H9 (cell line): ENCODE measurements around the gene PTPRN2. TPM values are rescaled to one million over a fixed set of nuclear protein-coding genes. Genes with fewer than 3 reads are reported as not detected.
A peak's percentile ranks its signal among the peaks of the same experiment; 100 is the strongest.

Experiments
- DNase-seq: peaks from one replicate; pipeline ENCODE4 v3.0.0-alpha.2; 2017
- H2AFZ ChIP-seq: one replicate; pipeline ENCODE4 v1.6.1; 2013; ENCODE audit warnings: mild to moderate bottlenecking, low read length, control low read depth, moderate library complexity
- H2AK5ac ChIP-seq: 2 replicates; pipeline ENCODE4 v1.6.1; 2013; ENCODE audit warnings: low read length, control low read depth, mixed read lengths; ENCODE audit not compliant: insufficient read length
- H2BK120ac ChIP-seq: one replicate; pipeline ENCODE4 v1.6.1; 2013; ENCODE audit warnings: low read depth, mild to moderate bottlenecking, low read length, control low read depth, inconsistent platforms; ENCODE audit not compliant: poor library complexity, severe bottlenecking
- H2BK12ac ChIP-seq: 2 replicates; pipeline ENCODE4 v1.6.1; 2013; ENCODE audit warnings: low read length, control low read depth, mixed read lengths, low read depth; ENCODE audit not compliant: insufficient read length
- H2BK15ac ChIP-seq: 2 replicates; pipeline ENCODE4 v1.6.1; 2013; ENCODE audit warnings: low read depth, low read length, control low read depth
- H2BK20ac ChIP-seq: one replicate; pipeline ENCODE4 v1.6.1; 2013; ENCODE audit warnings: low read depth, mild to moderate bottlenecking, low read length, control low read depth, inconsistent platforms; ENCODE audit not compliant: poor library complexity, severe bottlenecking
- H2BK5ac ChIP-seq: 2 replicates; pipeline ENCODE4 v1.6.1; 2013; ENCODE audit warnings: low read length, control low read depth, mixed read lengths; ENCODE audit not compliant: insufficient read length
- H3K14ac ChIP-seq: 2 replicates; pipeline ENCODE4 v1.6.1; 2013; ENCODE audit warnings: low read length, control low read depth; ENCODE audit not compliant: insufficient read depth
- H3K18ac ChIP-seq: 2 replicates; pipeline ENCODE4 v1.6.1; 2013; ENCODE audit warnings: low read depth, mild to moderate bottlenecking, mixed read lengths, low read length, control low read depth; ENCODE audit not compliant: insufficient read length
- H3K23ac ChIP-seq: 2 replicates; pipeline ENCODE4 v1.6.1; 2013; ENCODE audit warnings: low read length, control low read depth, mixed read lengths, low read depth; ENCODE audit not compliant: insufficient read length
- H3K23me2 ChIP-seq: 2 replicates; pipeline ENCODE4 v1.6.1; 2013; ENCODE audit warnings: low read depth, mild to moderate bottlenecking, mixed read lengths, low read length, control low read depth; ENCODE audit not compliant: insufficient read length, poor library complexity, severe bottlenecking
- H3K27ac ChIP-seq: 2 replicates; pipeline ENCODE4 v1.5.1; 2013; ENCODE audit warnings: low read length, control low read depth, mixed read lengths, low read depth; ENCODE audit not compliant: insufficient read length
- H3K27me3 ChIP-seq: 2 replicates; pipeline ENCODE4 v1.6.1; 2013; ENCODE audit warnings: low read length, control low read depth, inconsistent platforms; ENCODE audit not compliant: insufficient read depth
- H3K4ac ChIP-seq: 2 replicates; pipeline ENCODE4 v1.6.1; 2013; ENCODE audit warnings: low read depth, mild to moderate bottlenecking, control low read depth, inconsistent platforms, low read length, moderate library complexity
- H3K4me1 ChIP-seq: 2 replicates; pipeline ENCODE4 v1.6.1; 2013; ENCODE audit warnings: low read length, control low read depth, inconsistent platforms; ENCODE audit not compliant: insufficient read depth
- H3K4me2 ChIP-seq: 2 replicates; pipeline ENCODE4 v1.6.1; 2013; ENCODE audit warnings: low read length, control low read depth, mixed read lengths; ENCODE audit not compliant: insufficient read length, insufficient read depth
- H3K56ac ChIP-seq: 2 replicates; pipeline ENCODE4 v1.6.1; 2013; ENCODE audit warnings: low read depth, mild to moderate bottlenecking, mixed read lengths, low read length, control low read depth; ENCODE audit not compliant: insufficient read length
- H3K79me1 ChIP-seq: 2 replicates; pipeline ENCODE4 v1.6.1; 2013; ENCODE audit warnings: low read depth, mild to moderate bottlenecking, moderate library complexity, low read length, control low read depth, inconsistent platforms; ENCODE audit not compliant: insufficient read depth, poor library complexity, severe bottlenecking
- H3K79me2 ChIP-seq: 2 replicates; pipeline ENCODE4 v1.6.1; 2013; ENCODE audit warnings: low read length, control low read depth, inconsistent platforms; ENCODE audit not compliant: insufficient read depth
- H3K9ac ChIP-seq: 2 replicates; pipeline ENCODE4 v1.6.1; 2013; ENCODE audit warnings: low read length, control low read depth, mixed read lengths; ENCODE audit not compliant: insufficient read length; ENCODE audit errors: extremely low read depth
- H3K9me3 ChIP-seq: one replicate; pipeline ENCODE4 v1.6.1; 2013; ENCODE audit warnings: low read depth, low read length, inconsistent platforms; ENCODE audit not compliant: control insufficient read depth
- H3T11ph ChIP-seq: one replicate; pipeline ENCODE4 v1.6.1; 2013; ENCODE audit warnings: mild to moderate bottlenecking, low read length, control low read depth, inconsistent platforms
- H4K20me1 ChIP-seq: one replicate; pipeline ENCODE4 v1.6.1; 2013; ENCODE audit not compliant: control insufficient read depth, insufficient read length, insufficient read depth
- H4K5ac ChIP-seq: 2 replicates; pipeline ENCODE4 v1.6.1; 2013; ENCODE audit warnings: low read depth, mild to moderate bottlenecking, mixed read lengths, low read length, control low read depth; ENCODE audit not compliant: insufficient read length
- H4K8ac ChIP-seq: replicated peaks from 2 replicates; pipeline ENCODE4 v1.6.1; 2013; ENCODE audit warnings: low read length, control low read depth, mixed read lengths, low read depth; ENCODE audit not compliant: insufficient read length
- H4K91ac ChIP-seq: 2 replicates; pipeline ENCODE4 v1.6.1; 2013; ENCODE audit warnings: low read depth, mild to moderate bottlenecking, moderate library complexity, mixed read lengths, low read length, control low read depth; ENCODE audit not compliant: insufficient read length
- H3K27ac Mint-ChIP-seq, 3 experiments: 2 replicates in 2 of 3; 3 replicates in 1 of 3; pipeline ENCODE4 v1.8.0; 2020 to 2021; ENCODE audit warnings: mixed read lengths in 3 of 3, mild to moderate bottlenecking in 1 of 3, moderate library complexity in 1 of 3
- H3K27me3 Mint-ChIP-seq: 2 replicates; pipeline ENCODE4 v1.8.0; 2021; ENCODE audit warnings: low read depth, mild to moderate bottlenecking, moderate library complexity, mixed read lengths
- H3K36me3 Mint-ChIP-seq, 3 experiments: 2 replicates in 2 of 3; 3 replicates in 1 of 3; pipeline ENCODE4 v1.8.0; 2020 to 2021; ENCODE audit warnings: low read depth in 3 of 3, mixed read lengths in 3 of 3; ENCODE audit not compliant: insufficient read depth in 1 of 3
- H3K4me1 Mint-ChIP-seq, 2 experiments: 2 replicates each; pipeline ENCODE4 v1.8.0; 2020; ENCODE audit warnings: mixed read lengths in 2 of 2
- H3K4me3 Mint-ChIP-seq, 2 experiments: 2 replicates in 1 of 2; 3 replicates in 1 of 2; pipeline ENCODE4 v1.8.0; 2020 to 2021; ENCODE audit warnings: mild to moderate bottlenecking in 2 of 2, mixed read lengths in 2 of 2, moderate library complexity in 1 of 2
- H3K9me3 Mint-ChIP-seq, 2 experiments: 2 replicates in 1 of 2; 3 replicates in 1 of 2; pipeline ENCODE4 v1.8.0; 2020; ENCODE audit warnings: mild to moderate bottlenecking in 2 of 2, mixed read lengths in 2 of 2, moderate library complexity in 1 of 2
- CTCF ChIP-seq: fragments of 200-600 bp; sonication (generic); conservative IDR thresholded peaks from 3 replicates; pipeline ENCODE4 v1.8.0; 2021; ENCODE audit warnings: antibody characterized with exemption, mild to moderate bottlenecking
- WGBS: extraction: QIAGEN DNeasy Blood & Tissue Kit; methylation state at CpG from one replicate; pipeline ENCODE4 v1.1.7; 2013; ENCODE audit warnings: missing lambda C conversion rate, low lambda C conversion rate, mixed read lengths; ENCODE audit not compliant: insufficient read length; ENCODE audit errors: extremely low coverage; 5-methylcytosine and 5-hydroxymethylcytosine counted together
- total RNA-seq: library from RNA; stranded (reverse); gene quantifications from 2 replicates; pipeline ENCODE4 v1.2.1, GENCODE V29; 2021

Gene PTPRN2
- total RNA-seq, 1 experiment from 2014 or later: 5.2 TPM

- H3K56ac ChIP-seq: no peak overlapping the region
- H3K9ac ChIP-seq: no peak overlapping the region
- no peak for DNase-seq
- H3K27me3 ChIP-seq: no peaks in the 10 kb centered on the region
- no peaks in the 10 kb centered on the region for H3K79me2 ChIP-seq
- Mint-ChIP-seq H3K4me3 (no peak overlapping the region), H3K9me3 (no peaks in the 10 kb centered on the region), H3K27ac (peak overlapping the region in 1 of 3 experiments; percentile 81; a peak in 2 of 7 replicates), H3K27me3 (peaks cover 29% of the 10 kb centered on the region), H3K4me1 (no peaks in the 10 kb centered on the region), H3K36me3 (no peaks in the 10 kb centered on the region)
- no peak overlapping the region for H2BK15ac ChIP-seq
- H2BK12ac ChIP-seq: no peak overlapping the region
- no peaks in the 10 kb centered on the region for H3K4me1 ChIP-seq
- no peak overlapping the region for H3K18ac ChIP-seq
- TF ChIP-seq CTCF: no peak
- H3T11ph ChIP-seq: no peak overlapping the region
- H2BK120ac ChIP-seq: no peak overlapping the region
- WGBS: no CpG with 5 or more reads among the region's 29 CpGs
- H3K4me2 ChIP-seq: no peak overlapping the region
- H2BK5ac ChIP-seq: no peak overlapping the region
- no peaks in the 10 kb centered on the region for H3K23me2 ChIP-seq
- H2AFZ ChIP-seq: no peak overlapping the region
- no peak overlapping the region for H4K91ac ChIP-seq
- no peak overlapping the region for H4K5ac ChIP-seq
- no peak overlapping the region for H2BK20ac ChIP-seq
- no peaks in the 10 kb centered on the region for H4K20me1 ChIP-seq
- no peak overlapping the region for H4K8ac ChIP-seq
- no peak overlapping the region for H3K4ac ChIP-seq
- no peak overlapping the region for H3K14ac ChIP-seq
- no peak overlapping the region for H3K23ac ChIP-seq
- H3K9me3 ChIP-seq: no peaks in the 10 kb centered on the region
- H3K27ac ChIP-seq: no peak overlapping the region
- H2AK5ac ChIP-seq: no peak overlapping the region
- H3K79me1 ChIP-seq: no peaks in the 10 kb centered on the region
Measured at GRCh38 chr7:157743781-157744525, 843.7 kb downstream of the PTPRN2 start.
